Smooth muscle cell (in vitro differentiated cells): ENCODE data around the gene MMP17. TPM values are rescaled to one million over a fixed set of nuclear protein-coding genes. Genes with fewer than 3 reads are reported as not detected.
"Not testable (repeated sequence)": the region's sequence is repeated elsewhere in the genome, so short reads cannot be mapped to it uniquely, and the experiment has no call there.

Experiments
- DNase-seq: peaks from one replicate; lab custom pipeline; 2025; ENCODE audit not compliant: unreplicated experiment; lab: John Stamatoyannopoulos, UW
- H2AFZ ChIP-seq: fragments of 200-600 bp; sonication (generic); 2 replicates; pipeline ENCODE4 v1.6.0; 2016; ENCODE audit warnings: antibody characterized with exemption, low read depth, mild to moderate bottlenecking
- H3F3A ChIP-seq: fragments of 200-600 bp; sonication (generic); 2 replicates; pipeline ENCODE4 v1.6.0; 2017; ENCODE audit warnings: antibody characterized with exemption, low read depth
- H3K27ac ChIP-seq: fragments of 200-600 bp; sonication (generic); 2 replicates; pipeline ENCODE4 v1.5.1; 2016; ENCODE audit warnings: low read depth, mild to moderate bottlenecking
- H3K27me3 ChIP-seq: fragments of 200-600 bp; sonication (generic); 2 replicates; pipeline ENCODE4 v1.6.1; 2016; ENCODE audit warnings: low read depth, mild to moderate bottlenecking
- H3K36me3 ChIP-seq: fragments of 200-600 bp; sonication (generic); 2 replicates; pipeline ENCODE4 v1.5.1; 2016; ENCODE audit warnings: low read depth
- H3K4me1 ChIP-seq: fragments of 200-600 bp; sonication (generic); 2 replicates; pipeline ENCODE4 v1.5.1; 2016; ENCODE audit warnings: low read depth
- H3K4me2 ChIP-seq: fragments of 200-600 bp; sonication (generic); 2 replicates; pipeline ENCODE4 v1.6.0; 2016; ENCODE audit warnings: mild to moderate bottlenecking
- H3K4me3 ChIP-seq: fragments of 200-600 bp; sonication (generic); 2 replicates; pipeline ENCODE4 v1.5.1; 2016; ENCODE audit warnings: mild to moderate bottlenecking
- H3K79me2 ChIP-seq: fragments of 200-600 bp; sonication (generic); 2 replicates; pipeline ENCODE4 v1.6.0; 2016; ENCODE audit warnings: low read depth, mild to moderate bottlenecking
- H3K9ac ChIP-seq: fragments of 200-600 bp; sonication (generic); 2 replicates; pipeline ENCODE4 v1.6.0; 2016; ENCODE audit warnings: low read depth
- H3K9me3 ChIP-seq: fragments of 200-600 bp; sonication (generic); replicated peaks from 2 replicates; pipeline ENCODE4 v1.5.1; 2016; ENCODE audit warnings: low read depth
- H4K20me1 ChIP-seq: fragments of 200-600 bp; sonication (generic); 2 replicates; pipeline ENCODE4 v1.6.0; 2016; ENCODE audit warnings: low read depth
- WGBS: methylation state at CpG from one replicate; pipeline ENCODE4 v1.1.7; 2016; ENCODE audit warnings: low lambda C conversion rate; 5-methylcytosine and 5-hydroxymethylcytosine counted together
- polyA plus RNA-seq: library from polyadenylated mRNA; unstranded; fragments of >200 nt; fragmentation: Nextera tagmentation; extraction: Ambion mirVana; gene quantifications from 2 replicates; pipeline ENCODE4 v1.2.1, GENCODE V29; 2016
- total RNA-seq: library from RNA; depleted of rRNA; stranded (reverse); fragments of >200 nt; gene quantifications from 2 replicates; pipeline ENCODE4 v1.2.3, GENCODE V29; 2014
- TF ChIP-seq, protein P1 (sequence below): fragments of 200-600 bp; sonication (generic); IDR thresholded peaks from 2 replicates; pipeline ENCODE4 v1.5.1; 2017; ENCODE audit warnings: borderline replicate concordance, mild to moderate bottlenecking, antibody characterized with exemption; ENCODE audit not compliant: insufficient read depth, poor library complexity, severe bottlenecking

The MMP17 gene
- total and polyA plus RNA-seq, 2 experiments from 2014 or later, result 1.3 to 1.6 TPM

GRCh38 chr12:131873293-131873692 is 45.1 kb downstream of the MMP17 start:
- Histone ChIP-seq H4K20me1 (no peaks in the 10 kb centered on the region), H3K9ac (no peak overlapping the region), H3F3A (no peaks in the 10 kb centered on the region), H3K27me3 (no peaks in the 10 kb centered on the region), H3K36me3 (no peaks in the 10 kb centered on the region), H3K4me1 (peaks cover 8% of the 10 kb centered on the region), H3K4me2 (no peak overlapping the region), H2AFZ (no peak overlapping the region), H3K79me2 (no peaks in the 10 kb centered on the region), H3K4me3 (no peak overlapping the region), H3K27ac (peak overlapping the region; percentile 69), H3K9me3 (no peaks in the 10 kb centered on the region)
- no peak for DNase-seq
- TF ChIP-seq, protein P1, sequence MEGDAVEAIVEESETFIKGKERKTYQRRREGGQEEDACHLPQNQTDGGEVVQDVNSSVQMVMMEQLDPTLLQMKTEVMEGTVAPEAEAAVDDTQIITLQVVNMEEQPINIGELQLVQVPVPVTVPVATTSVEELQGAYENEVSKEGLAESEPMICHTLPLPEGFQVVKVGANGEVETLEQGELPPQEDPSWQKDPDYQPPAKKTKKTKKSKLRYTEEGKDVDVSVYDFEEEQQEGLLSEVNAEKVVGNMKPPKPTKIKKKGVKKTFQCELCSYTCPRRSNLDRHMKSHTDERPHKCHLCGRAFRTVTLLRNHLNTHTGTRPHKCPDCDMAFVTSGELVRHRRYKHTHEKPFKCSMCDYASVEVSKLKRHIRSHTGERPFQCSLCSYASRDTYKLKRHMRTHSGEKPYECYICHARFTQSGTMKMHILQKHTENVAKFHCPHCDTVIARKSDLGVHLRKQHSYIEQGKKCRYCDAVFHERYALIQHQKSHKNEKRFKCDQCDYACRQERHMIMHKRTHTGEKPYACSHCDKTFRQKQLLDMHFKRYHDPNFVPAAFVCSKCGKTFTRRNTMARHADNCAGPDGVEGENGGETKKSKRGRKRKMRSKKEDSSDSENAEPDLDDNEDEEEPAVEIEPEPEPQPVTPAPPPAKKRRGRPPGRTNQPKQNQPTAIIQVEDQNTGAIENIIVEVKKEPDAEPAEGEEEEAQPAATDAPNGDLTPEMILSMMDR, result no peak
- 96% methylated on average over 21 of the region's 21 CpGs for WGBS

DNA sequence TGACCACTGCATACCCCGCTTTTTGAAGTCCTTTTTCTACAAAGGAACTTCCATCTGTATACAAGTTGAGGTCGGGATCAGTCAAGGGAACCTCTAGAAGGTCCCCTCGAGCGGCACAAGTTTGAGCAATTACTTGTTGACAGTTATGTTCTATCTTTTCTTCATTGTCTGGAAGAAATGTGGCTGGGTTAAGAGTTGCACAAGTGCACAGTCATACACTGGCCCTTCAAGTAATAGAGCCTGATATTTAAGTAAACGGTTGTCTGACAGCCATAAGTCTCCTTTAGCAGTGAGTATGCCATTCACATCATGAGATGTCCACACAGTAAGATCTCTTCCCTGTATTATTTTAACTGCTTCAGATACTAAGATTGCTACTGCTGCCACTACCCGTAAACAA is 46.8 kb downstream of the MMP17 start:
- H3K79me2 ChIP-seq, H3K4me2 ChIP-seq, H3K4me3 ChIP-seq, H3K9ac ChIP-seq, H3F3A ChIP-seq, H3K27me3 ChIP-seq, H3K27ac ChIP-seq, H3K36me3 ChIP-seq, H4K20me1 ChIP-seq, H2AFZ ChIP-seq, DNase-seq, H3K9me3 ChIP-seq: not testable (repeated sequence)
- peaks cover 17% of the 10 kb centered on the region for H3K4me1 ChIP-seq
- WGBS, result 88% methylated on average over 6 of the region's 6 CpGs

DNA sequence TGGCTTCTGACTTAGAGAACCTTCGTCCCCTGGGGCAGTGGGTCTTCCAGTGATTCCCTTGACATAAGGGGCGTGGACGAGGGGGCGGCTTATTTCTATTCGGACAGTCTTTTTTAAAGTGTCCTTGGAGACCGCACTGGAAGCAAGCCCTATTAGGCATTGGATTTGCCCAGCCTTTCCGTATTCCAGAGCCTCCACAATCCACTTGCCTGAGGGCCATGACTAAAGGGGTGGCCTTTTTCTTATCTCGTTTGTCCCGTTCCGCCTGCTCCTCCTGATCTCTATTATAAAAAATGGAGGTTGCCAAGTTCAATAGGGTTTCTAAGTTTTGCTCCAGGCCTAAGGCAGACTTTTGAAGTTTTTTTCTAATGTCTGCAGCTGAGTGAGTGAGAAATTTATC is 49.0 kb downstream of the MMP17 start:
- not testable (repeated sequence) for H3K4me2 ChIP-seq, H3F3A ChIP-seq, H3K9me3 ChIP-seq, H3K27me3 ChIP-seq, H3K79me2 ChIP-seq, H2AFZ ChIP-seq, H3K4me3 ChIP-seq, DNase-seq, H3K36me3 ChIP-seq, H4K20me1 ChIP-seq, H3K9ac ChIP-seq
- Histone ChIP-seq H3K27ac (peak overlapping the region; percentile 19), H3K4me1 (peaks cover 17% of the 10 kb centered on the region)
- WGBS, result 62% methylated on average over 10 of the region's 10 CpGs

DNA sequence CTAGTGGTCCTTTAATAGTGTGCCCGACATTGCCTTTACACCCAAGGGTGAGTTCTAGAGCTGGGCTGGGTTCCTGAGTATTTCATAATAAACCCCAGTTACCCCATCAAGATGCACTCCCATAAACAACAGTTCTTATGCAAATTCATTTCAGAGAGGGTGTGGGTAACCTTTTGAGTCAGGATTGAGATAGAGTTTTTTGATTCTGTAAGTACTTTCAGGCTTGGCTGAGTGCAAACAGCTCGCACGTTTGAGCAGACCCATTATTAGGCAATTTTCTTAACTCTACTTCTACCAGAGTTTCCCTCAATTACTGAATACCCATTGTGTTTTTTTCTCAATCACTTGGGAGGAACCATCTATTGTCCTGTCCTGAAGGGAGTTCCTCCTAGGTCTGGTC is 50.2 kb downstream of the MMP17 start:
- 62% methylated on average over 3 of the region's 3 CpGs for WGBS
- H3K79me2 ChIP-seq, H3K4me3 ChIP-seq, DNase-seq, H2AFZ ChIP-seq, H3F3A ChIP-seq, H3K36me3 ChIP-seq, H3K9ac ChIP-seq, H4K20me1 ChIP-seq, H3K9me3 ChIP-seq, H3K27ac ChIP-seq, H3K4me2 ChIP-seq, H3K27me3 ChIP-seq: not testable (repeated sequence)
- peaks cover 17% of the 10 kb centered on the region for H3K4me1 ChIP-seq

DNA sequence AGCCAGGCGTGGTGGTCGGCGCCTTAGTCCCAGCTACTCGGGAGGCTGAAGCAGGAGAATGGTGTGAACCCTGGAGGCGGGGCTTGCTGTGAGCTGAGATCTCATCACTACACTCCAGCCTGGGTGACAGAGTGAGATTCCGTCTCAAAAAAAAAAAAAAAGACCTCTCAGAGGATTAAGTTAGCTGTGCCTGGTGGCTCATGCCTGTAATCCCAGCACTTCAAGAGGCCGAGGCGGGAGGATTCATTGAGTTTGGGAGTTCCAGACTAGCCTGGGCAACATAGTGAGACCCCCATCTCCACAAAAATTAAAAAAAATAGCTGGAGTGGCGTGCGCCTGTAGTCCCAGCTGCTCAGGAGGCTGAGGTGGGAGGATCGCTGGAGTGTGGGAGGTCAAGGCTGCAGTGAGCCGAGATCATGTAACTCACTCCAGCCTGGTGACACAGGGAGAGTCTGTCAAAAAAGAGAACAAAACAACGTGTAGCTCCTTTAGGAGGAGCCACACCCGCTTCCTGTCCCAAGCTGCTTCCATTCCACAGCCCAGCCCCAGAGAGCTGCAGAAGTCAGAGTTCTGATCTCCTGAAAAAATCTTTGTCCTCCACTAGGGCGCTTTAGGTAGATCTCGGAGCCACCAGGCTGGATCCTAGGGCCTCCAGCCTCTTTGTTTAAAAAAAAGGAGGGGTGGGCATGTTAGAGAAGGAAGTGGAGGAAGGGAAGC is 54.8 kb downstream of the MMP17 start:
- WGBS, result 75% methylated on average over 16 of the region's 16 CpGs
- H2AFZ ChIP-seq, result no peak overlapping the region
- peaks cover 12% of the 10 kb centered on the region for H3K4me1 ChIP-seq
- H3K27ac ChIP-seq, result no peak overlapping the region
- H3K9ac ChIP-seq, result no peak overlapping the region
- TF ChIP-seq, protein P1, result no peak
- no peaks in the 10 kb centered on the region for H3K36me3 ChIP-seq
- no peak for DNase-seq
- H3F3A ChIP-seq, result no peaks in the 10 kb centered on the region
- H3K4me2 ChIP-seq, result no peak overlapping the region
- H3K9me3 ChIP-seq, result no peaks in the 10 kb centered on the region
- H3K4me3 ChIP-seq, result no peak overlapping the region
- H4K20me1 ChIP-seq, result no peaks in the 10 kb centered on the region
- no peaks in the 10 kb centered on the region for H3K79me2 ChIP-seq
- no peaks in the 10 kb centered on the region for H3K27me3 ChIP-seq
